Activated CD4-positive, alpha-beta T cell treated with anti-CD3 and anti-CD28 coated beads for 36 hours (primary cell): Measurements from ENCODE around the gene RASSF3. TPM values are rescaled to one million over a fixed set of nuclear protein-coding genes. Genes with fewer than 3 reads are reported as not detected.
"Not testable (repeated sequence)": the region's sequence is repeated elsewhere in the genome, so short reads cannot be mapped to it uniquely, and the experiment has no call there.

Source experiments
- ATAC-seq: fragments of 200-7000 bp; cut with Tn5 transposase; one replicate; pipeline ENCODE4 v1.10.0; 2021; ENCODE audit warnings: mild to moderate bottlenecking, moderate library complexity
- CTCF ChIA-PET: fragments of 350-600 bp; sonication (Branson Sonifier 250); formaldehyde crosslinking; loops from one replicate; lab custom pipeline; 2021; ENCODE audit warnings: antibody characterized with exemption; lab: Charles Lee
- POLR2A ChIA-PET: fragments of 350-600 bp; sonication (Branson Sonifier 250); formaldehyde crosslinking; loops from one replicate; lab custom pipeline; 2021; ENCODE audit warnings: antibody characterized with exemption, inconsistent platforms; lab: Charles Lee
- DNase-seq: peaks from one replicate; pipeline ENCODE4 v3.0.0-alpha.2; 2020
- H3K27ac Mint-ChIP-seq: one replicate; pipeline ENCODE4 v1.8.0; 2021; ENCODE audit warnings: mixed read lengths
- H3K27me3 Mint-ChIP-seq: one replicate; pipeline ENCODE4 v1.8.0; 2021; ENCODE audit warnings: mixed read lengths
- H3K36me3 Mint-ChIP-seq: one replicate; pipeline ENCODE4 v1.8.0; 2021; ENCODE audit warnings: low read depth, mixed read lengths
- H3K4me1 Mint-ChIP-seq: one replicate; pipeline ENCODE4 v1.8.0; 2021; ENCODE audit warnings: mixed read lengths
- H3K4me3 Mint-ChIP-seq: one replicate; pipeline ENCODE4 v1.8.0; 2021; ENCODE audit warnings: mild to moderate bottlenecking, moderate library complexity, mixed read lengths
- H3K9me3 Mint-ChIP-seq: one replicate; pipeline ENCODE4 v1.8.0; 2021; ENCODE audit warnings: low read depth, mixed read lengths
- intact Hi-C, 2 experiments: fragments of 100-400 bp; cut with DNase I in 1 of 2; cut with micrococcal nuclease in 1 of 2; formaldehyde crosslinking; loops; one replicate each; pipeline versions ENCODE4 v1.14.2 to v1.15.1; 2022 to 2024; cut with DNase I, micrococcal nuclease
- total RNA-seq, 2 experiments: library from RNA; stranded (reverse); gene quantifications; one replicate each; pipeline ENCODE4 v1.2.3, GENCODE V29; 2021

Gene RASSF3
- total RNA-seq, 2 experiments from 2014 or later = 38.0 to 39.0 TPM

DNA sequence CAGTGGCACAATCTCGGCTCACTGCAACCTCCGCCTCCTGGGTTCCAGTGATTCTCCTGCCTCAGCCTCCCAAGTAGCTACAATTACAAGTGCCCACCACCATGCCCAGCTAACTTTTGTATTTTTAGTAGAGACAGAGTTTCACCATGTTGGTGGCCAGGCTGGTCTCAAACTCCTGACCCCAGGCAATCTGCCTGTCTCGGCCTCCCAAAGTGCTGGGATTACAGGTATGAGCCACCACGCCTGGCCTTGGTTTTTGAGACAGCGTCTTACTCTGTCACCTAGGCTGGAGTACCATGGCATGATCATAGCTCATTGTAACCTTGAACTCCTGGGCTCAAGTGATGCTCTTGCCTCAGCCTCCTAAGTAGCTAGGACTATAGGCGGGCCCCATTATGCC lies 79.9 kb downstream of the RASSF3 start:
- H3K27ac Mint-ChIP-seq, intact Hi-C loops, H3K9me3 Mint-ChIP-seq, H3K27me3 Mint-ChIP-seq, POLR2A ChIA-PET, ATAC-seq, H3K4me3 Mint-ChIP-seq, DNase-seq: not testable (repeated sequence)
- CTCF ChIA-PET = interaction anchor here (1.2 to 1.6 kb wide), 2 partner anchors 82 to 141 kb away, joined by 3 to 5 read pairs; no protein-coding TSS in a partner anchor
- Mint-ChIP-seq H3K4me1 (peaks cover 67% of the 10 kb centered on the region), H3K36me3 (peaks cover 56% of the 10 kb centered on the region)

GRCh38 chr12:64691227-64691794 lies 81.0 kb downstream of the RASSF3 start:
- POLR2A ChIA-PET = interaction anchor here (0.5 to 0.7 kb wide), 2 partner anchors 9 to 16 kb away, joined by 3 read pairs; no protein-coding TSS in a partner anchor
- peaks cover 50% of the 10 kb centered on the region for H3K36me3 Mint-ChIP-seq
- H3K4me1 Mint-ChIP-seq = peaks cover 70% of the 10 kb centered on the region
- DNase-seq (no peak), ATAC-seq (no peak)
- H3K9me3 Mint-ChIP-seq = no peaks in the 10 kb centered on the region
- CTCF ChIA-PET = interaction anchor here (0.5 to 2.1 kb wide), 7 partner anchors 9 to 298 kb away, joined by 3 to 8 read pairs (median 4); no protein-coding TSS in a partner anchor
- peak overlapping the region; percentile 8 for H3K27ac Mint-ChIP-seq
- intact Hi-C loops = no loop called here
- H3K27me3 Mint-ChIP-seq = no peaks in the 10 kb centered on the region
- no peak overlapping the region for H3K4me3 Mint-ChIP-seq

GRCh38 chr12:64691795-64692583 lies 81.7 kb downstream of the RASSF3 start:
- Mint-ChIP-seq H3K36me3 (peaks cover 49% of the 10 kb centered on the region), H3K27ac (peak overlapping the region; percentile 66), H3K27me3 (no peaks in the 10 kb centered on the region), H3K4me1 (peaks cover 74% of the 10 kb centered on the region), H3K4me3 (no peak overlapping the region), H3K9me3 (no peaks in the 10 kb centered on the region)
- intact Hi-C loops = loop anchor here in 1 of 2 experiments (2.0 kb wide), 1 partner anchor 13 kb away; no protein-coding TSS in a partner anchor
- ChIA-PET CTCF (interaction anchor here (0.6 to 2.1 kb wide), 9 partner anchors 8 to 282 kb away, joined by 3 to 8 read pairs (median 3); no protein-coding TSS in a partner anchor), POLR2A (interaction anchor here (0.5 to 0.7 kb wide), 2 partner anchors 10 to 16 kb away, joined by 3 read pairs; no protein-coding TSS in a partner anchor)
- DNase-seq (no peak), ATAC-seq (no peak)

DNA sequence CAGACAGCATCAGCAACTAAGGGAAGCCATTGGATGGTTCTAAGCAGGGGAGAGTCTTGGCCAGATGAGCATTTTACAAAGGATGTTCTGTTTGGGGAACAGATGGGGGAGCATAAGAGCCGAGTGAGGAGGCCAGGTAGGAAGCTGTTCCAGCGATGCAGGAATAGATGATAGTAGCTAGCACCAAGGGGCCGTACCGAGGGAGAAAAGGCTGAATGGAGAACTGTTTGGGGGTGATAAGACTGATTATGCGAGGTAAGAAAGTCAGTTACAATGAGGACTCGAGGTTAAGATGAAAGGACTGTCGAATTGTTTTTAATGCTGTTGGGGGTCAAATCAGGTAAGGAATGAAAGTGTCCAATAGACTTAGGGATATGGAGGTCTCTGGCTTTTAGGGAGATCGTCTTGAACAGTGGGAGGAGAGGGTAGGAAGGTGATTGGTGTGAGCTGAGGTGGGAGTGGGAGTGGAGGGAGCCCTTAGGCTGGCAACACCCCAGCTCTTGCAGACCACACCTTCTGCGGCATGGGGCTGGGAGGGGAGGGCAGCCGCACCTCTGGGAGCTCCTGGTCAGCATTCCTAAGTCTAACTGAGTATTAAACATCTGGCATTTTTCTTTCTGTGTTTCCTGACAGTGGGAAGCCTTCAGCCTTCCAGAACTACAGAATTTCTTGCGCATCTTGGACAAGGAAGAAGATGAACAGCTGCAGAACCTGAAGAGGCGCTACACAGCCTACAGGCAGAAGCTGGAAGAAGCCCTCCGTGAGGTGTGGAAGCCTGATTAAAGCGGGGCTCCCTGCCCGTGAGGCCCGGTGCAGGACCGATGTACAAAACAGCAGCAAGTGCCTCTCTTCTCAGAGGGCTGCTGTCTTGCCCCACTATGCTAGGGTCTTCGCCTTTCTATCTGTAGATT lies 84.1 kb downstream of the RASSF3 start:
- Mint-ChIP-seq H3K4me1 (peaks cover 63% of the 10 kb centered on the region), H3K36me3 (peaks cover 35% of the 10 kb centered on the region), H3K27ac (peak overlapping the region; percentile 28), H3K9me3 (no peaks in the 10 kb centered on the region), H3K27me3 (no peaks in the 10 kb centered on the region), H3K4me3 (no peak overlapping the region)
- POLR2A ChIA-PET = interaction anchor here (1.6 kb wide), 1 partner anchor 85 kb away, joined by 3 read pairs; no protein-coding TSS in a partner anchor
- CTCF ChIA-PET = interaction anchor here (0.7 to 5.4 kb wide), 8 partner anchors 10 to 147 kb away, joined by 3 to 128 read pairs (median 10); no protein-coding TSS in a partner anchor
- intact Hi-C loops = loop anchor here in 1 of 2 experiments (5.0 kb wide), 1 partner anchor 242 kb away; the partner anchor contains the start of gene TBK1
- ATAC-seq (no peak), DNase-seq (no peak)

DNA sequence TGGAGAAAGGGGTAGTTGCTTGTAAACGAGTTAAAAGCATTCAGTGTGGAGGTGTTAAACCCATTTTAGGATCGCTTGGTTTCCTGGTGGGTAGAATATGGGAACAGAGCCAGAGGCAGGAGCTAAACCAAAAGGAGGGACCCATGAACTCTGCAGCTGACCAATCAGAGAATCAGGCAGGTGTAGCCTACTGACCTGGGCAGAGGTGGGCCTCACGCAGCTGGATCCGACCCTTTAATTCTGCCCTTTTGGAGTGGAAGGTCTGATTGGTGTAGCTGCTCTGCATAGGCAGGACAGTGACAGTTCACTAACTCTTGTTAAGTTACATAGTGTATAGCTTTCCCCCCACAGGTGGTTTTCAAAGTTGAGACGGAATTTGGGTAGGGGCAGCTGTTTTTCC lies 85.3 kb downstream of the RASSF3 start:
- Mint-ChIP-seq H3K36me3 (peaks cover 41% of the 10 kb centered on the region), H3K9me3 (no peaks in the 10 kb centered on the region), H3K27me3 (no peaks in the 10 kb centered on the region), H3K4me3 (no peak overlapping the region), H3K4me1 (peaks cover 70% of the 10 kb centered on the region), H3K27ac (peak overlapping the region; percentile 28)
- intact Hi-C loops = loop anchor here in 1 of 2 experiments (5.0 kb wide), 1 partner anchor 243 kb away; the partner anchor contains the start of gene TBK1
- ChIA-PET POLR2A (interaction anchor here (0.6 kb wide), 1 partner anchor 29 kb away, joined by 3 read pairs; no protein-coding TSS in a partner anchor), CTCF (interaction anchor here (0.5 to 5.4 kb wide), 15 partner anchors 11 to 160 kb away, joined by 3 to 128 read pairs (median 4); partner anchors contain the start of gene RASSF3)
- no peak for ATAC-seq
- no peak for DNase-seq

- ATAC-seq (no peak), DNase-seq (no peak)
- Mint-ChIP-seq H3K9me3 (no peaks in the 10 kb centered on the region), H3K4me1 (peaks cover 75% of the 10 kb centered on the region), H3K27me3 (no peaks in the 10 kb centered on the region), H3K27ac (no peak overlapping the region), H3K36me3 (peaks cover 46% of the 10 kb centered on the region), H3K4me3 (no peak overlapping the region)
- ChIA-PET CTCF (interaction anchor here (0.5 to 5.4 kb wide), 20 partner anchors 11 to 160 kb away, joined by 3 to 128 read pairs (median 7); partner anchors contain the start of gene RASSF3), POLR2A (interaction anchor here (0.8 kb wide), 1 partner anchor 16 kb away, joined by 3 read pairs; no protein-coding TSS in a partner anchor)
- intact Hi-C loops = loop anchor here in 1 of 2 experiments (5.0 kb wide), 1 partner anchor 244 kb away; the partner anchor contains the start of gene TBK1
Measured at GRCh38 chr12:64696080-64696741, 85.9 kb downstream of the RASSF3 start.

GRCh38 chr12:64699504-64700115 lies 89.3 kb downstream of the RASSF3 start:
- POLR2A ChIA-PET = interaction anchor here (0.6 kb wide), 1 partner anchor 406 kb away, joined by 3 read pairs; no protein-coding TSS in a partner anchor
- peaks cover 54% of the 10 kb centered on the region for H3K4me1 Mint-ChIP-seq
- H3K27me3 Mint-ChIP-seq = no peaks in the 10 kb centered on the region
- no peak overlapping the region for H3K4me3 Mint-ChIP-seq
- DNase-seq (no peak), ATAC-seq (no peak)
- peak overlapping the region; percentile 42 for H3K27ac Mint-ChIP-seq
- intact Hi-C loops = loop anchor here (2.0 to 5.0 kb wide), 3 partner anchors 91 to 295 kb away; partner anchors contain the start of genes TBK1 (in 1 of the 2) and XPOT (in 1 of the 2)
- CTCF ChIA-PET = interaction anchor here (0.6 to 4.5 kb wide), 2 partner anchors 8 to 150 kb away, joined by 3 to 39 read pairs; no protein-coding TSS in a partner anchor
- H3K36me3 Mint-ChIP-seq = peaks cover 32% of the 10 kb centered on the region
- no peaks in the 10 kb centered on the region for H3K9me3 Mint-ChIP-seq

DNA sequence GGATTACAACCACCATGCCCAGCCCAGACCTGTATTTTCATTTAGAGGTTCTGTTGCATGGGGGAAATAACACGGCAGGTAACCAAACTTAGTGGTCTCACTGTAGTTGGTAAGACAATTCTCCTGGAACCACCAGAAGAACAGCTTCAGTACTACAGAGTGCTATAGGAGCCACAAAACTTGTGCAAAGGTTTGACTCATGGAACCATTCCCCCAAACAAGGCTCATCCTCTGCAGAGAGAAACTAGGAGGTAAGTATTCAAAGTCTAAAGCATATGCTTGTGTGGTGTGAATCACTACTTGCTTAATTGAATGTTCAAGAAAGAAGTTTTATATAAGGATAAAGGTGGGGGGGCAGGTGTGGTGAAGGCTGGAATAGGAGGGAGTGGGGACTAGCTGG lies 90.2 kb downstream of the RASSF3 start:
- DNase-seq (no peak), ATAC-seq (peak; percentile 82)
- Mint-ChIP-seq H3K27ac (peak overlapping the region; percentile 72), H3K9me3 (no peaks in the 10 kb centered on the region), H3K27me3 (no peaks in the 10 kb centered on the region), H3K4me1 (peaks cover 47% of the 10 kb centered on the region), H3K36me3 (peaks cover 27% of the 10 kb centered on the region), H3K4me3 (no peak overlapping the region)
- CTCF ChIA-PET = interaction anchor here (0.5 to 4.5 kb wide), 8 partner anchors 13 to 341 kb away, joined by 3 to 39 read pairs (median 3); no protein-coding TSS in a partner anchor
- POLR2A ChIA-PET = no interaction called here
- intact Hi-C loops = no loop called here

DNA sequence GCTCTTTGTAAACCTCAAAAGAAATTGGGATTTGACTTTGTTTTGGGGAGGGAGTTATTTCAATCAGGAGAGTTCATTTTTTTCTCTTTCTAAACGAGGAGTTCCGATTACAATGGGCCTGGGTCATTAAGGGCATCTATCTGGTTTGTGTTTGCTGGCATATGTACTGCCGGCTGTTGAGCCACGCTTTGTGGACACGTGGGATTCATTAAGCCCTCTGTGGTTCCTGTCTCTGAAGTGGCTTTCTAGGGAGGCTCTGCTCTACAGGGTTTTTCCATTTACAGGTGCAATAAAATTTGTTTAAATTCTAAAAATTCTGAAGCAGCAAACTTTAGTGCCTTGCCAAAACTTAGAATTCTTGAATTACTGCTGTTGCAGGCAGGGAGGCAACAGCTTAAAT lies 91.0 kb downstream of the RASSF3 start:
- ChIA-PET POLR2A (no interaction called here), CTCF (interaction anchor here (0.8 to 4.5 kb wide), 6 partner anchors 17 to 342 kb away, joined by 3 to 39 read pairs (median 6); no protein-coding TSS in a partner anchor)
- ATAC-seq (no peak), DNase-seq (no peak)
- Mint-ChIP-seq H3K4me3 (peak overlapping the region; percentile 6), H3K4me1 (peaks cover 40% of the 10 kb centered on the region), H3K9me3 (no peaks in the 10 kb centered on the region), H3K36me3 (peaks cover 27% of the 10 kb centered on the region), H3K27me3 (no peaks in the 10 kb centered on the region), H3K27ac (peak overlapping the region; percentile 72)
- intact Hi-C loops = no loop called here
